Putamen (tissue), 1 donor: ENCODE results near the gene DPP8.

Experiments
- DNase-seq: peaks from one replicate; pipeline ENCODE4 v3.0.0-alpha.2; 2016; ENCODE audit warnings: low spot score

DPP8 gene

GRCh38 chr15:65423976-65424679 lies 93.4 kb downstream of the DPP8 start:
- no peak for DNase-seq

- no peak for DNase-seq
Measured at GRCh38 chr15:65423150-65423975, 94.1 kb downstream of the DPP8 start.

GRCh38 chr15:65421360-65422215 lies 95.9 kb downstream of the DPP8 start:
- no peak for DNase-seq

- DNase-seq = no peak
Measured at GRCh38 chr15:65420975-65421359, 96.5 kb downstream of the DPP8 start.

- no peak for DNase-seq
Measured at GRCh38 chr15:65418596-65418995, 98.9 kb downstream of the DPP8 start.

GRCh38 chr15:65416845-65417416 lies 100.6 kb downstream of the DPP8 start:
- no peak for DNase-seq

- no peak for DNase-seq
Measured at GRCh38 chr15:65414841-65415621, 102.5 kb downstream of the DPP8 start.

GRCh38 chr15:65413760-65414144 lies 103.7 kb downstream of the DPP8 start:
- DNase-seq = no peak

GRCh38 chr15:65413051-65413759 lies 104.3 kb downstream of the DPP8 start:
- DNase-seq = no peak

- no peak for DNase-seq
Measured at GRCh38 chr15:65412556-65412955, 104.9 kb downstream of the DPP8 start.

- DNase-seq = no peak
Measured at GRCh38 chr15:65411465-65412071, 105.9 kb downstream of the DPP8 start.

GRCh38 chr15:65410972-65411371 lies 106.5 kb downstream of the DPP8 start:
- no peak for DNase-seq

- no peak for DNase-seq
Measured at GRCh38 chr15:65410036-65410435, 107.5 kb downstream of the DPP8 start.

- DNase-seq = no peak
Measured at GRCh38 chr15:65409036-65409631, 108.4 kb downstream of the DPP8 start.

GRCh38 chr15:65408324-65409035 lies 109.0 kb downstream of the DPP8 start:
- DNase-seq = no peak

GRCh38 chr15:65406424-65407000 lies 111.0 kb downstream of the DPP8 start:
- DNase-seq = no peak

GRCh38 chr15:65405791-65406423 lies 111.6 kb downstream of the DPP8 start:
- DNase-seq = no peak

- DNase-seq = no peak
Measured at GRCh38 chr15:65404186-65404872, 113.2 kb downstream of the DPP8 start.
